Breast epithelium (tissue), 3 donors: ENCODE results near the gene KPNA1.

Source experiments
- POLR2A ChIP-seq: fragments of 450-650 bp; IDR thresholded peaks from one replicate; pipeline ENCODE4 v1.6.1; 2016; ENCODE audit warnings: antibody characterized with exemption, mild to moderate bottlenecking, moderate library complexity
- TF ChIP-seq, protein P1 (sequence below), 3 donors: fragments of 450-650 bp; IDR thresholded peaks; one replicate each; pipeline ENCODE4 v1.5.1; 2016 to 2017; ENCODE audit warnings: antibody characterized with exemption in 3 of 3, mild to moderate bottlenecking in 3 of 3, moderate library complexity in 3 of 3

DNA sequence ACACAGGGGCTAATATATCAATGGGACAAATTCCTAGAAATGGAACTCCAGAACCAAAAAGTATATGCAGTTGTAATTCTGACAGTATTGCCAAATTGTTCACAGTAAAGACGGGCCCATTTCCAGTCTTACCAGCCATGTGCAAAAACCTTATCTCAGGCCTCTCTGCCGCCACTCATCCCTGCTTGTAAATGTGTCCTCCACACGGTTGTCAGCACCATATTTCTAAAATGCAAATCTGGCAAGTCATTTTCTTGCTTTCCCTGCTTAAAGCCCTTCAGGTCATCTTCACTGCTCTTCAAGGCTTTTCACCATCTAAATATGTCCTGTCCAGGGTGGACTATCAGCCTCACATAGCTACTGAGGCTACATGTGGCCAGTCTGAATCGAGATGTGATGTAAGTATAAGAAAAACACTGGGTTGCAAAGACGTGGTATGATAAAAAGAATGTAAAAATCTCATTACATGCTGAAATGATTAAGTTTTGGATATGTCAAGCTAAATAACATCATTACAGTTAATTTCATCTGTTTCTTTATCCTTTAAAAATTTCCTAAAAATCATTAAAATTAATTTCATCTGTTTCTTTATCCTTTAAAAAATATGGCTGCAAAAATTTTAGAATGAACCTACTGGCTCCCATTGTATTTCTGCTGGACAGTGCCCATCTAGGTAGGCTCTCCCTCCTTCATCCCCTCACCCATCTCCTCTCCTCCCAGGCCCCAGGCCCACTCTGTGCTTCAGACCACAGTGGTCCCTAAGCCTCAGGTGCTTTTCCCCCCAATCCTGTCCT, 48.4 kb upstream of the KPNA1 start:
- no peak for TF ChIP-seq POLR2A
- TF ChIP-seq, protein P1, sequence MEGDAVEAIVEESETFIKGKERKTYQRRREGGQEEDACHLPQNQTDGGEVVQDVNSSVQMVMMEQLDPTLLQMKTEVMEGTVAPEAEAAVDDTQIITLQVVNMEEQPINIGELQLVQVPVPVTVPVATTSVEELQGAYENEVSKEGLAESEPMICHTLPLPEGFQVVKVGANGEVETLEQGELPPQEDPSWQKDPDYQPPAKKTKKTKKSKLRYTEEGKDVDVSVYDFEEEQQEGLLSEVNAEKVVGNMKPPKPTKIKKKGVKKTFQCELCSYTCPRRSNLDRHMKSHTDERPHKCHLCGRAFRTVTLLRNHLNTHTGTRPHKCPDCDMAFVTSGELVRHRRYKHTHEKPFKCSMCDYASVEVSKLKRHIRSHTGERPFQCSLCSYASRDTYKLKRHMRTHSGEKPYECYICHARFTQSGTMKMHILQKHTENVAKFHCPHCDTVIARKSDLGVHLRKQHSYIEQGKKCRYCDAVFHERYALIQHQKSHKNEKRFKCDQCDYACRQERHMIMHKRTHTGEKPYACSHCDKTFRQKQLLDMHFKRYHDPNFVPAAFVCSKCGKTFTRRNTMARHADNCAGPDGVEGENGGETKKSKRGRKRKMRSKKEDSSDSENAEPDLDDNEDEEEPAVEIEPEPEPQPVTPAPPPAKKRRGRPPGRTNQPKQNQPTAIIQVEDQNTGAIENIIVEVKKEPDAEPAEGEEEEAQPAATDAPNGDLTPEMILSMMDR (IDR thresholded peaks at IDR 0.05) = no peak
